Type B pancreatic cell (in vitro differentiated cells): ENCODE measurements around the gene RPL26. TPM values are rescaled to one million over a fixed set of nuclear protein-coding genes. Genes with fewer than 3 reads are reported as not detected.
A peak's percentile ranks its signal among the peaks of the same experiment; 100 is the strongest.

Experiments used
- DNase-seq: peaks from one replicate; pipeline ENCODE4 v3.0.0; 2021; ENCODE audit warnings: mixed read lengths; ENCODE audit not compliant: unreplicated experiment; ENCODE audit errors: extremely low spot score
- H3K27ac Mint-ChIP-seq: 2 replicates; pipeline ENCODE4 v1.8.0; 2021; ENCODE audit warnings: mild to moderate bottlenecking, mixed read lengths
- H3K27me3 Mint-ChIP-seq: 2 replicates; pipeline ENCODE4 v1.8.0; 2021; ENCODE audit warnings: mixed read lengths
- H3K36me3 Mint-ChIP-seq: 2 replicates; pipeline ENCODE4 v1.8.0; 2021; ENCODE audit warnings: mixed read lengths
- H3K4me1 Mint-ChIP-seq: one replicate; pipeline ENCODE4 v1.8.0; 2021; ENCODE audit warnings: mixed read lengths; ENCODE audit not compliant: unreplicated experiment
- H3K4me3 Mint-ChIP-seq: 2 replicates; pipeline ENCODE4 v1.8.0; 2021; ENCODE audit warnings: mild to moderate bottlenecking, mixed read lengths
- H3K9me3 Mint-ChIP-seq: 2 replicates; pipeline ENCODE4 v1.8.0; 2021; ENCODE audit warnings: mixed read lengths
- long read RNA-seq: library from polyadenylated mRNA; unstranded; transcript quantifications from one replicate; pipeline ENCODE4 v2.0.0, GENCODE V29; 2020
- total RNA-seq: library from RNA; stranded (reverse); gene quantifications from 2 replicates; pipeline ENCODE4 v1.2.1, GENCODE V29; 2021; ENCODE audit warnings: low replicate concordance
- TF ChIP-seq, protein P1 (sequence below): fragments of 200-600 bp; sonication (generic); conservative IDR thresholded peaks from 2 replicates; pipeline ENCODE4 v1.5.0; 2021; ENCODE audit warnings: antibody characterized with exemption, mild to moderate bottlenecking

The RPL26 gene
- total RNA-seq: 2,046 and 2,187 TPM in 2 replicates
- long read RNA-seq, transcript RPL26-209 (4 exons, 870 nt): minor isoform, 5 of 944 reads
- long read RNA-seq, transcript RPL26-214 (4 exons, 528 nt): major isoform, 905 of 944 reads
- long read RNA-seq, partial matches to known transcripts: 10 of 944 reads
- long read RNA-seq, other reads (novel, unspliced or antisense): 18 of 944 reads

- peaks cover 24% of the 10 kb centered on the region for H3K36me3 Mint-ChIP-seq
- H3K4me1 Mint-ChIP-seq: peaks cover 29% of the 10 kb centered on the region
- DNase-seq: peak; percentile 94
- no peaks in the 10 kb centered on the region for H3K9me3 Mint-ChIP-seq
- TF ChIP-seq, protein P1, sequence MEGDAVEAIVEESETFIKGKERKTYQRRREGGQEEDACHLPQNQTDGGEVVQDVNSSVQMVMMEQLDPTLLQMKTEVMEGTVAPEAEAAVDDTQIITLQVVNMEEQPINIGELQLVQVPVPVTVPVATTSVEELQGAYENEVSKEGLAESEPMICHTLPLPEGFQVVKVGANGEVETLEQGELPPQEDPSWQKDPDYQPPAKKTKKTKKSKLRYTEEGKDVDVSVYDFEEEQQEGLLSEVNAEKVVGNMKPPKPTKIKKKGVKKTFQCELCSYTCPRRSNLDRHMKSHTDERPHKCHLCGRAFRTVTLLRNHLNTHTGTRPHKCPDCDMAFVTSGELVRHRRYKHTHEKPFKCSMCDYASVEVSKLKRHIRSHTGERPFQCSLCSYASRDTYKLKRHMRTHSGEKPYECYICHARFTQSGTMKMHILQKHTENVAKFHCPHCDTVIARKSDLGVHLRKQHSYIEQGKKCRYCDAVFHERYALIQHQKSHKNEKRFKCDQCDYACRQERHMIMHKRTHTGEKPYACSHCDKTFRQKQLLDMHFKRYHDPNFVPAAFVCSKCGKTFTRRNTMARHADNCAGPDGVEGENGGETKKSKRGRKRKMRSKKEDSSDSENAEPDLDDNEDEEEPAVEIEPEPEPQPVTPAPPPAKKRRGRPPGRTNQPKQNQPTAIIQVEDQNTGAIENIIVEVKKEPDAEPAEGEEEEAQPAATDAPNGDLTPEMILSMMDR: peak; percentile 99
- peak within 1 kb of the TSS; percentile 98 for H3K27ac Mint-ChIP-seq
- H3K4me3 Mint-ChIP-seq: peak within 1 kb of the TSS; percentile 96
- H3K27me3 Mint-ChIP-seq: no peaks in the 10 kb centered on the region
Observed at GRCh38 chr17:8383143-8383822, at the start of gene RPL26. TSS of gene RPL26 (minus strand) at chr17:8383193. CDS start at chr17:8382310, 883 bp downstream.

GRCh38 chr17:8430966-8431365, 48.0 kb upstream of the RPL26 start:
- H3K27ac Mint-ChIP-seq: no peak overlapping the region
- H3K4me1 Mint-ChIP-seq: no peaks in the 10 kb centered on the region
- DNase-seq: no peak
- no peaks in the 10 kb centered on the region for H3K27me3 Mint-ChIP-seq
- no peaks in the 10 kb centered on the region for H3K9me3 Mint-ChIP-seq
- H3K4me3 Mint-ChIP-seq: no peak overlapping the region
- TF ChIP-seq, protein P1: no peak
- no peaks in the 10 kb centered on the region for H3K36me3 Mint-ChIP-seq

GRCh38 chr17:8426802-8427201, 43.8 kb upstream of the RPL26 start:
- no peak for DNase-seq
- Mint-ChIP-seq H3K9me3 (no peaks in the 10 kb centered on the region), H3K4me1 (no peaks in the 10 kb centered on the region), H3K4me3 (no peak overlapping the region), H3K27me3 (peaks cover 7% of the 10 kb centered on the region), H3K27ac (no peak overlapping the region), H3K36me3 (no peaks in the 10 kb centered on the region)
- TF ChIP-seq, protein P1: no peak

GRCh38 chr17:8426094-8426720, 43.2 kb upstream of the RPL26 start:
- H3K4me1 Mint-ChIP-seq: no peaks in the 10 kb centered on the region
- TF ChIP-seq, protein P1: no peak
- H3K4me3 Mint-ChIP-seq: no peak overlapping the region
- no peaks in the 10 kb centered on the region for H3K9me3 Mint-ChIP-seq
- H3K27me3 Mint-ChIP-seq: peaks cover 9% of the 10 kb centered on the region
- DNase-seq: no peak
- H3K27ac Mint-ChIP-seq: no peak overlapping the region
- H3K36me3 Mint-ChIP-seq: no peaks in the 10 kb centered on the region

DNA sequence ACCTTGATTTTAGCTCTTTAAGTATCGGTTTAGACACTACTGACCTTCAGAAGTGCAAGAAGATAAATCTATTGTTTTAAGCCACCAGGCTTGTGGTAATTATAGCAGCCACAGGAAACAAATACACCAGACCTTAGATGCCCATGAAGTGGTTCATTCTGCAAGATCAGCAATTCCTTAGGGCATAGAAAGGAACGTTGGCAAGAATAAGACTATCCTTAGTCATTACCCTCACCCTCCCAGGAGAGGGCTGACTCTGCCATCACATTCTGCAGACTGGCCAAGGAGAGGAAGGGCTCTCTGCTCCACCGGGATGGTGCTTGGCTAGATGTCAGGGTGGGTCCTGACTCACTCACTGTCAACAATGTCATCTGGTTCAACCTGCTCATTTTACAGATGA, 38.6 kb upstream of the RPL26 start:
- no peaks in the 10 kb centered on the region for H3K36me3 Mint-ChIP-seq
- peaks cover 42% of the 10 kb centered on the region for H3K27me3 Mint-ChIP-seq
- DNase-seq: no peak
- H3K9me3 Mint-ChIP-seq: no peaks in the 10 kb centered on the region
- no peak overlapping the region for H3K4me3 Mint-ChIP-seq
- TF ChIP-seq, protein P1: no peak
- no peak overlapping the region for H3K27ac Mint-ChIP-seq
- peaks cover 11% of the 10 kb centered on the region for H3K4me1 Mint-ChIP-seq
